ENCODE results near the gene NDRG3. TPM values are rescaled to one million over a fixed set of nuclear protein-coding genes. Genes with fewer than 3 reads are reported as not detected.

The NDRG3 gene
- total RNA-seq, 1 experiment from 2014 or later = 55.6 TPM

DNA sequence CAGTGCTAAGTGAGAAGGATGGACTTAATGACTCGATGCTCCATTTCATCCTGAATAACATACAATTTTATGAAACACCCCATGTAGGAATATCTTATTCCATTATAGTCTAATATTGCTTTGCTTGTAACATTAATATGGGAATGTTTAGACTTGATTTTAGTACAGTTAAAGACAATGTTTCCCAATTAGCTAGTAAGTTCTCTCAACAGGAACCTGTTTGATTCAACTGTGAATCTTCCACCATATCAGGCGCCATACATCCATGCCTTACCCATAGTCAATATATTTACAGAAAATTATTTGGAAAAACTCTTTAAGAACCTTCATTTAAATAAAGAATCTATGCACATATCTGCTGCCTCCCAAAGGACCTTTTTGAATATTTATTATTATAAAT, 3.3 kb downstream of the NDRG3 start:
- peaks cover 18% of the 10 kb centered on the region for H3K4me1 ChIP-seq (replicated peaks; ENCODE audit: insufficient read depth)
- intact Hi-C loops (cut with micrococcal nuclease; ENCODE audit: unreplicated experiment) = loop anchor here (10.0 kb wide), 1 partner anchor 188 kb away; no protein-coding TSS in a partner anchor
- DNase-seq = no peak
- H3K27me3 ChIP-seq (ENCODE audit: insufficient read depth, low read depth) = no peaks in the 10 kb centered on the region
- no peak overlapping the region for H3K27ac ChIP-seq
- no TSS peak for BruUV-seq (replicated peaks)
- ChIA-PET POLR2A (ENCODE audit: unreplicated experiment) (no interaction called here), CTCF (no interaction called here)
- H3K4me3 ChIP-seq = no peak overlapping the region
- H4K20me1 ChIP-seq (ENCODE audit: insufficient read depth) = no peaks in the 10 kb centered on the region
- no peak overlapping the region for H3K4me2 ChIP-seq
- peaks cover 9% of the 10 kb centered on the region; the same call in 1 of the 2 replicates for H3K79me2 ChIP-seq (ENCODE audit: low read depth)
- no peak overlapping the region for H2AFZ ChIP-seq
- H3K9me3 ChIP-seq (ENCODE audit: insufficient read depth, low read depth) = no peaks in the 10 kb centered on the region
- H3F3A ChIP-seq (ENCODE audit: insufficient read depth, low read depth) = peaks cover 16% of the 10 kb centered on the region
- H3K36me3 ChIP-seq (ENCODE audit: low read depth) = no peaks in the 10 kb centered on the region
- H3K9me2 ChIP-seq (ENCODE audit: insufficient read depth) = no peaks in the 10 kb centered on the region
- no peak for TF ChIP-seq EZH2 (IDR thresholded peaks at IDR 0.05; ENCODE audit: low read depth)
- TF ChIP-seq, protein P1, sequence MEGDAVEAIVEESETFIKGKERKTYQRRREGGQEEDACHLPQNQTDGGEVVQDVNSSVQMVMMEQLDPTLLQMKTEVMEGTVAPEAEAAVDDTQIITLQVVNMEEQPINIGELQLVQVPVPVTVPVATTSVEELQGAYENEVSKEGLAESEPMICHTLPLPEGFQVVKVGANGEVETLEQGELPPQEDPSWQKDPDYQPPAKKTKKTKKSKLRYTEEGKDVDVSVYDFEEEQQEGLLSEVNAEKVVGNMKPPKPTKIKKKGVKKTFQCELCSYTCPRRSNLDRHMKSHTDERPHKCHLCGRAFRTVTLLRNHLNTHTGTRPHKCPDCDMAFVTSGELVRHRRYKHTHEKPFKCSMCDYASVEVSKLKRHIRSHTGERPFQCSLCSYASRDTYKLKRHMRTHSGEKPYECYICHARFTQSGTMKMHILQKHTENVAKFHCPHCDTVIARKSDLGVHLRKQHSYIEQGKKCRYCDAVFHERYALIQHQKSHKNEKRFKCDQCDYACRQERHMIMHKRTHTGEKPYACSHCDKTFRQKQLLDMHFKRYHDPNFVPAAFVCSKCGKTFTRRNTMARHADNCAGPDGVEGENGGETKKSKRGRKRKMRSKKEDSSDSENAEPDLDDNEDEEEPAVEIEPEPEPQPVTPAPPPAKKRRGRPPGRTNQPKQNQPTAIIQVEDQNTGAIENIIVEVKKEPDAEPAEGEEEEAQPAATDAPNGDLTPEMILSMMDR (conservative IDR thresholded peaks at IDR 0.05) = no peak

DNA sequence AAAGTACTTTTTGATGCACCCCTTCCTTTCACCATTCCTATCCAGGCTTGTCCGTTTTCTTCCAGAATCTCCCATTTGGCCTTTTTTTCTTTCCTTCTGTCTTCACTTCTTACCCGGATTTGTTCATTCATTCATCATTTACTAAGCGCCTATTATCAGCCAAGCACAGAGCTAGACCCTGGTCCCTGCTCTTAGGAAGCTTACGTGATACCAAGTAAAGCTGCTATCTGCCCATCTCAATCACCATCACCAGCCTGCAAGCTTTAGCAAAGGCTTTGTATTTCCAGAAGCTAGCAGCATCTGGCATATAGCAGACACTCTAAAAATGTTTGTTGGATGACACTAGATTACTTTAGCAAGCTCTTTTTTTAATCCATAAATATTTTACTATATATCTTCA, 4.8 kb downstream of the NDRG3 start:
- no peaks in the 10 kb centered on the region for H3K36me3 ChIP-seq (ENCODE audit: low read depth)
- H3K4me3 ChIP-seq = no peak overlapping the region
- POLR2A ChIA-PET (ENCODE audit: unreplicated experiment) = interaction anchor here (0.6 kb wide), 1 partner anchor 29 kb away, joined by 3 read pairs; no protein-coding TSS in a partner anchor
- CTCF ChIA-PET = no interaction called here
- intact Hi-C loops (cut with micrococcal nuclease; ENCODE audit: unreplicated experiment) = loop anchor here (10.0 kb wide), 1 partner anchor 186 kb away; no protein-coding TSS in a partner anchor
- DNase-seq = no peak
- H3K9me2 ChIP-seq (ENCODE audit: insufficient read depth) = no peaks in the 10 kb centered on the region
- no peak overlapping the region for H2AFZ ChIP-seq
- peaks cover 14% of the 10 kb centered on the region for H3F3A ChIP-seq (ENCODE audit: insufficient read depth, low read depth)
- BruUV-seq (replicated peaks) = no TSS peak
- TF ChIP-seq EZH2 (IDR thresholded peaks at IDR 0.05; ENCODE audit: low read depth) = no peak
- TF ChIP-seq, protein P1 (conservative IDR thresholded peaks at IDR 0.05) = no peak
- H3K4me1 ChIP-seq (replicated peaks; ENCODE audit: insufficient read depth) = peaks cover 14% of the 10 kb centered on the region
- H4K20me1 ChIP-seq (ENCODE audit: insufficient read depth) = no peaks in the 10 kb centered on the region
- H3K79me2 ChIP-seq (ENCODE audit: low read depth) = peaks cover 9% of the 10 kb centered on the region; the same call in 1 of the 2 replicates
- no peaks in the 10 kb centered on the region for H3K9me3 ChIP-seq (ENCODE audit: insufficient read depth, low read depth)
- H3K4me2 ChIP-seq = no peak overlapping the region
- H3K27me3 ChIP-seq (ENCODE audit: insufficient read depth, low read depth) = no peaks in the 10 kb centered on the region
- H3K27ac ChIP-seq = no peak overlapping the region

DNA sequence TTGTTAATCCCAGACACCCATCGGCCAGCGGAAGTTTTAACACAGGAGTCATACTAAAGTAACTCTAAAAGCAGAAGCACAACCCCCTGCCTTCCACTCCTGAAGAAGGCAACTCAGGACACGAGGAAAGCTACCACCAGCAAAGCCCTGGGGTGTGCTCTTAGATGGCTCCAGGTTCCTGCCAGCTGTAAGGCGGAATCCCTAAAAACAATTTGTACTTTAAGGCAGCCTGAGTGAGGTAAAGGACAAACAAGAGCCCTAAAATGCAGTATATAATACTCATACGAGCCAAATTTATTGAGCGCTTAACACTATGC, 8.7 kb downstream of the NDRG3 start:
- H2AFZ ChIP-seq = no peak overlapping the region
- H3K4me2 ChIP-seq = no peak overlapping the region
- no peak for DNase-seq
- H4K20me1 ChIP-seq (ENCODE audit: insufficient read depth) = no peaks in the 10 kb centered on the region
- no peaks in the 10 kb centered on the region for H3K36me3 ChIP-seq (ENCODE audit: low read depth)
- H3K79me2 ChIP-seq (ENCODE audit: low read depth) = no peaks in the 10 kb centered on the region
- H3K27ac ChIP-seq = no peak overlapping the region
- no peaks in the 10 kb centered on the region for H3K4me1 ChIP-seq (replicated peaks; ENCODE audit: insufficient read depth)
- CTCF ChIA-PET = no interaction called here
- POLR2A ChIA-PET (ENCODE audit: unreplicated experiment) = no interaction called here
- no peaks in the 10 kb centered on the region for H3F3A ChIP-seq (ENCODE audit: insufficient read depth, low read depth)
- no peaks in the 10 kb centered on the region for H3K9me2 ChIP-seq (ENCODE audit: insufficient read depth)
- TF ChIP-seq, protein P1 (conservative IDR thresholded peaks at IDR 0.05) = no peak
- TF ChIP-seq EZH2 (IDR thresholded peaks at IDR 0.05; ENCODE audit: low read depth) = no peak
- no TSS peak for BruUV-seq (replicated peaks)
- no peak overlapping the region for H3K4me3 ChIP-seq
- H3K27me3 ChIP-seq (ENCODE audit: insufficient read depth, low read depth) = no peaks in the 10 kb centered on the region
- intact Hi-C loops (cut with micrococcal nuclease; ENCODE audit: unreplicated experiment) = no loop called here
- no peaks in the 10 kb centered on the region for H3K9me3 ChIP-seq (ENCODE audit: insufficient read depth, low read depth)

Measured in PC-9 (cell line).